ENCODE data around the gene EEFSEC.

The EEFSEC gene

DNA sequence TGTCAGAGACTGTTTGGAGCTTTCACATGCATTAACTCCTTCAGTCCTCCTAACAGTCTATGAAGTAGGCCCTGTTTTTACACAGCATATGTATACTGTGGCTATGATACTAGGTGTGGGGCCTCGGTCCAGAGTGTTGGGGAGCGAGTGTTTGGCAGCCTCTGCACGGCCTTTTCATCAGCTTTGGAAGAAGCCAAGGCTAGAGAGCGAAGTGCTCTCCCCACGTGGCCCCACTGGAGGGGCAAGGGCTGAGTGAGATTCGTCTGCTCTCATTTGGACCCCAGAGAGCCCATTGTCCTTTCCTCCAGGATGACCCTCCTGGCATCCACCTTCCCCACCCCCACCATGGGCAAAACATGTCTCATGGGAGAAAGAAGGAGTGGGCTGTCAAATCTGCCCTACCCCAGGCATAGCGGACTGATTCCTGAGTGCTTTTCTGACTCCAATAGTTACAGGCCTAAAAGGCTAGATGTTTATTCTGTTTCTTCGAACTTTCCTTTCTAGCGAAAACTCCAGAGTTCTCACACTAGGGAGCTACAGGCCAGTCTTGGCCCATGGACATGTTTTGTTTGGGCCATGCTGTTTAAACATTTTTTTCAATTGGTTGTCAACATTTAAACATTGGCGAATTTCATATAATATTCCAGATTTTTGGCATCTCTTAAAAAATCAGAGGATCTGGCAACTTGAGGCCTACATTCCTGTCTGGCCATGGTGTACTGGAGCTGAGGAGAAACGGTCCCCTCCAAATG lies 76.0 kb downstream of the EEFSEC start:
- no peak overlapping the region for H4K8ac ChIP-seq (ENCODE audit: low read depth, low read length)
- no peak overlapping the region for H3K4ac ChIP-seq (ENCODE audit: low read depth, low read length)
- no peak overlapping the region for H3K9ac ChIP-seq (ENCODE audit: low read length)
- DNase-seq = no peak
- no peak overlapping the region for H3K4me3 ChIP-seq (ENCODE audit: low read length)
- H3K36me3 ChIP-seq (ENCODE audit: control insufficient read depth, insufficient read depth, low read length) = no peaks in the 10 kb centered on the region
- H4K5ac ChIP-seq (ENCODE audit: low read length) = no peak overlapping the region
- H3K27ac ChIP-seq (ENCODE audit: low read depth, low read length) = no peak overlapping the region
- peaks cover 2% of the 10 kb centered on the region for H3K4me1 ChIP-seq (ENCODE audit: control insufficient read depth, low read depth, low read length)
- H2BK120ac ChIP-seq (ENCODE audit: low read depth, low read length) = no peak overlapping the region
- no peak overlapping the region for H2AK5ac ChIP-seq (ENCODE audit: low read length)
- H3K27me3 ChIP-seq (ENCODE audit: insufficient read depth, low read length, poor library complexity) = no peaks in the 10 kb centered on the region
- H3K23ac ChIP-seq (ENCODE audit: low read length) = no peak overlapping the region
- H3K79me2 ChIP-seq (ENCODE audit: control insufficient read depth, insufficient read depth, low read length) = no peaks in the 10 kb centered on the region
- H3K56ac ChIP-seq (ENCODE audit: low read length) = no peak overlapping the region
- H2BK15ac ChIP-seq (replicated peaks; ENCODE audit: low read depth) = no peak overlapping the region
- H2BK5ac ChIP-seq (ENCODE audit: low read length) = no peak overlapping the region
- H3K18ac ChIP-seq (ENCODE audit: low read length) = no peak overlapping the region
- no peaks in the 10 kb centered on the region for H3K79me1 ChIP-seq (ENCODE audit: low read length)
- no CpG with 5 or more reads among the region's 11 CpGs for WGBS (ENCODE audit: extremely low coverage, insufficient coverage, low lambda C conversion rate)
- H3K4me2 ChIP-seq (ENCODE audit: low read length) = no peak overlapping the region

DNA sequence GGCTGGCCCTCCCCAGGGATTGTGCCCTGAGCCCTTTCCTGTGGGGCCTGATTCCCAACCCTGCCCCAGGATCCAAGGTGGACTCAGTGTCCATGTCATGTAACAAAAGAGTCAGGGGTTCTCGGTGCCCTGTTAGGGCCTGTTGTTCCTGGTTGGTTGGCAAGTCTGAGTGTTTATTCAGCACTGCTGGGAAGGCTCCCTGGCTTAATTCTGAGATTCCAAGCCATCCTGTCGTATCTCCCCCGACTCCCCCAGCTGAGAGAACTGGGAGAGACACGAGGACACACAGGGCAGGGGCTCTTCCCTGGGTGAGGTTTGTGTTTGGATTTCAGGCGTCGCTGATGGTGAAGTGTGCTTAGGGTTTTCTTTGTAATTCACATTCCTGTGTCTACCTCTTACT lies 78.3 kb downstream of the EEFSEC start:
- no CpG with 5 or more reads among the region's 6 CpGs for WGBS (ENCODE audit: extremely low coverage, insufficient coverage, low lambda C conversion rate)
- no peaks in the 10 kb centered on the region for H3K27me3 ChIP-seq (ENCODE audit: insufficient read depth, low read length, poor library complexity)
- no peak overlapping the region for H3K4me2 ChIP-seq (ENCODE audit: low read length)
- H3K18ac ChIP-seq (ENCODE audit: low read length) = no peak overlapping the region
- H3K36me3 ChIP-seq (ENCODE audit: control insufficient read depth, insufficient read depth, low read length) = no peaks in the 10 kb centered on the region
- H3K9ac ChIP-seq (ENCODE audit: low read length) = no peak overlapping the region
- no peak overlapping the region for H2BK5ac ChIP-seq (ENCODE audit: low read length)
- no peak overlapping the region for H2BK120ac ChIP-seq (ENCODE audit: low read depth, low read length)
- H4K8ac ChIP-seq (ENCODE audit: low read depth, low read length) = no peak overlapping the region
- H2BK15ac ChIP-seq (replicated peaks; ENCODE audit: low read depth) = no peak overlapping the region
- no peak overlapping the region for H3K4me3 ChIP-seq (ENCODE audit: low read length)
- H3K4ac ChIP-seq (ENCODE audit: low read depth, low read length) = no peak overlapping the region
- H3K23ac ChIP-seq (ENCODE audit: low read length) = no peak overlapping the region
- H4K5ac ChIP-seq (ENCODE audit: low read length) = no peak overlapping the region
- no peak for DNase-seq
- H3K56ac ChIP-seq (ENCODE audit: low read length) = no peak overlapping the region
- no peaks in the 10 kb centered on the region for H3K79me1 ChIP-seq (ENCODE audit: low read length)
- no peaks in the 10 kb centered on the region for H3K79me2 ChIP-seq (ENCODE audit: control insufficient read depth, insufficient read depth, low read length)
- peaks cover 2% of the 10 kb centered on the region for H3K4me1 ChIP-seq (ENCODE audit: control insufficient read depth, low read depth, low read length)
- H3K27ac ChIP-seq (ENCODE audit: low read depth, low read length) = no peak overlapping the region
- no peak overlapping the region for H2AK5ac ChIP-seq (ENCODE audit: low read length)

DNA sequence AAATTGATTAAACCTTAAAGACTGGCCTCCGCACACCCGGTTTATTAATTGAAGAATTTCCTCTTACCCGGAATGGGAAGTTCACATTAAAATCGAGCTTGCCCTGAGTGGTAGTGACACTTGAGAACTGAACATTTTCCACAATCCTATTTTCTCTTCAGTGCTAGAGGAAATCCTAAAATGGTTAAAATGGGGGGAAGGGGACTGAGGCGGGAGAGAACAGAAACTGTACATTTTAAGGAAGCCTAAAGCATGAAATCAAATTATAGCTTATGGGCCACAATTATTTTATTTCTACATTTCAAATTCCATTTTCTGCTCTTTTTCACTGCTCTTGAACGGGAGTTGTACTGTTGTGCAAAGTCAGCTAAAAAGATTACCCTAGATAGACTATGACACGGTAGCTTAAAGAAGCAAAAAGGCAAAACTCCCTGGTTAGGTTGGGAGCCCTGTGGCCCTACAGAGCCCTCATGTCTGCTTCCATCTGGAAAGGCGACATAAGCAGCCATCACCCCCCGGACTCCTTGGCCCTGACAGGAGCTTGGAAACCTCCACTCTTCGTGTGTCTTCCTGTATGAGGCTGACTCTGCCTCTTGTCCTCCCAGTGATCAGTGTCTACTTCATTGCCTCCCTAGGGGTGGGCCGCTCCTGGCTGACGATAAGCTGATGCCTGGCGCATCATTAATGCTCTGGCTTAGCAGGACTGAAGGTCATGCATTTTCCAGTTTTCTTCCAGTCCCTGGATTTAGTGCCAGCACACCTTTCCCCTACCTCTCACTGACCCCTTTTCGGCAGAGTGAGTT lies 79.3 kb downstream of the EEFSEC start:
- H2AK5ac ChIP-seq (ENCODE audit: low read length) = no peak overlapping the region
- no peak for DNase-seq
- H3K23ac ChIP-seq (ENCODE audit: low read length) = no peak overlapping the region
- no peaks in the 10 kb centered on the region for H3K36me3 ChIP-seq (ENCODE audit: control insufficient read depth, insufficient read depth, low read length)
- H4K8ac ChIP-seq (ENCODE audit: low read depth, low read length) = no peak overlapping the region
- no peak overlapping the region for H3K9ac ChIP-seq (ENCODE audit: low read length)
- no peak overlapping the region for H3K4ac ChIP-seq (ENCODE audit: low read depth, low read length)
- H3K4me1 ChIP-seq (ENCODE audit: control insufficient read depth, low read depth, low read length) = peaks cover 2% of the 10 kb centered on the region
- no peaks in the 10 kb centered on the region for H3K79me2 ChIP-seq (ENCODE audit: control insufficient read depth, insufficient read depth, low read length)
- H3K4me3 ChIP-seq (ENCODE audit: low read length) = no peak overlapping the region
- no peak overlapping the region for H3K4me2 ChIP-seq (ENCODE audit: low read length)
- H2BK5ac ChIP-seq (ENCODE audit: low read length) = no peak overlapping the region
- no peak overlapping the region for H3K18ac ChIP-seq (ENCODE audit: low read length)
- H3K79me1 ChIP-seq (ENCODE audit: low read length) = no peaks in the 10 kb centered on the region
- no peak overlapping the region for H2BK120ac ChIP-seq (ENCODE audit: low read depth, low read length)
- no peak overlapping the region for H2BK15ac ChIP-seq (replicated peaks; ENCODE audit: low read depth)
- no peak overlapping the region for H3K56ac ChIP-seq (ENCODE audit: low read length)
- no peak overlapping the region for H3K27ac ChIP-seq (ENCODE audit: low read depth, low read length)
- WGBS (ENCODE audit: extremely low coverage, insufficient coverage, low lambda C conversion rate) = no CpG with 5 or more reads among the region's 14 CpGs
- H4K5ac ChIP-seq (ENCODE audit: low read length) = no peak overlapping the region
- H3K27me3 ChIP-seq (ENCODE audit: insufficient read depth, low read length, poor library complexity) = no peaks in the 10 kb centered on the region

DNA sequence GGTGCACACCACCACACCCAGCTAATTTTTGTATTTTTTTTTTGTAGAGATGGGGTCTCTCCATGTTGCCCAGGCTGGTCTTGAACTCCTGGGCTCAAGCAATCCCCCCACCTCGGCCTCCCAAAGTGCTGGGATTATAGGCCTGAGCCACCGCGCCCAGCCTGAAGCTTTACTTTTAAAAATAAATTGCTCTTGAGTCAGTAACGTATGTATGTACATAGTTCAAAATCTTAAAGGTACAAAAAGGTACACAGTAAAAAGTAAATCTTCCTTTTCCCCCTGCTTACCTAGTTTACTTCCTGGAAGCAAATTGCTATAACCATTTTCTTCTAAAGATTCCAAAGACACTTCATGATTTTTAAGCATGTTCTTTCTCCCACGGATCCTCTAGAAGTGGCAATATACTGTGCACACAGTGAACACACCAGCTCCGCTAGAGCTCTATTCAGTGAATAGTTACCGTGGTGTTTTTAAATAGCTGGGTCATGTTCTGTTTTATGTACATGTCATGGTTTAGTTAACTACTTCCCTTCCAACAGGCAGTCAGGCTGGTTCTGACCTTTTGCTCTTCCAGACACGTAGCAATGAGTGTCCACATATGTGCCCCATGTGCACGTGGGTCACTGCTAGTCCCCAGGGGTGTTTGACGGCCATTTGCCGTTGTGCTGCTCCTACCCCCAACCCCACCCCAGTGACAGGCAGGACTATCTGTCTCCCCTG lies 82.1 kb downstream of the EEFSEC start:
- Histone ChIP-seq H3K4me2 (ENCODE audit: low read length) (no peak overlapping the region), H3K79me2 (ENCODE audit: control insufficient read depth, insufficient read depth, low read length) (no peaks in the 10 kb centered on the region), H2BK120ac (ENCODE audit: low read depth, low read length) (no peak overlapping the region), H4K8ac (ENCODE audit: low read depth, low read length) (no peak overlapping the region), H3K18ac (ENCODE audit: low read length) (no peak overlapping the region), H3K4me1 (ENCODE audit: control insufficient read depth, low read depth, low read length) (peaks cover 2% of the 10 kb centered on the region), H3K56ac (ENCODE audit: low read length) (no peak overlapping the region), H3K27me3 (ENCODE audit: insufficient read depth, low read length, poor library complexity) (no peaks in the 10 kb centered on the region), H2BK15ac (replicated peaks; ENCODE audit: low read depth) (no peak overlapping the region), H3K79me1 (ENCODE audit: low read length) (no peaks in the 10 kb centered on the region), H3K23ac (ENCODE audit: low read length) (no peak overlapping the region), H3K36me3 (ENCODE audit: control insufficient read depth, insufficient read depth, low read length) (no peaks in the 10 kb centered on the region), H3K4me3 (ENCODE audit: low read length) (no peak overlapping the region), H2AK5ac (ENCODE audit: low read length) (no peak overlapping the region), H3K27ac (ENCODE audit: low read depth, low read length) (no peak overlapping the region), H3K9ac (ENCODE audit: low read length) (no peak overlapping the region), H4K5ac (ENCODE audit: low read length) (no peak overlapping the region), H2BK5ac (ENCODE audit: low read length) (no peak overlapping the region), H3K4ac (ENCODE audit: low read depth, low read length) (no peak overlapping the region)
- no peak for DNase-seq
- WGBS (ENCODE audit: extremely low coverage, insufficient coverage, low lambda C conversion rate) = no CpG with 5 or more reads among the region's 11 CpGs

DNA sequence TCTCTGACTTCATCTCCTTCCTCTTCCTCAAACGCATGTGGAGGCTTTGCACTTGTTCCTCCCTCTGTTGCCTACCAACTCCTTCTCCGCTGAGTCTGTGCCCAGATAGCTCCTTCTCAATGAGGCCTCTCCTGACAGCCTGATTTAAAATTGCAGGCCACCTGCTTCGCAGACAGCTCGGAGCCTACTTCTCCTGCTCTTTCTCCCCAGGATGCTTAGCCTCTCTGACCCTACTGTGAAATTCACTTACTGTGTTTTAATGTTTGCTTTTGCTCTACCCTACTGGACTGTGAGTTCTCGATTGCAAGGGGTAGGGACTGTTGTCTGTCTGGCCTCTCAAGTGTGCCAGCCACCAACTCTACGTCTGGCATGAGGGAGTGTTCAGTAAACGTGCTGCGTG lies 83.4 kb downstream of the EEFSEC start:
- Histone ChIP-seq H3K27ac (ENCODE audit: low read depth, low read length) (no peak overlapping the region), H3K4me2 (ENCODE audit: low read length) (no peak overlapping the region), H3K23ac (ENCODE audit: low read length) (no peak overlapping the region), H3K56ac (ENCODE audit: low read length) (no peak overlapping the region), H4K5ac (ENCODE audit: low read length) (no peak overlapping the region), H2BK5ac (ENCODE audit: low read length) (no peak overlapping the region), H3K27me3 (ENCODE audit: insufficient read depth, low read length, poor library complexity) (no peaks in the 10 kb centered on the region), H2BK120ac (ENCODE audit: low read depth, low read length) (no peak overlapping the region), H3K79me1 (ENCODE audit: low read length) (no peaks in the 10 kb centered on the region), H3K36me3 (ENCODE audit: control insufficient read depth, insufficient read depth, low read length) (no peaks in the 10 kb centered on the region), H3K4me1 (ENCODE audit: control insufficient read depth, low read depth, low read length) (peaks cover under 1% of the 10 kb centered on the region), H3K79me2 (ENCODE audit: control insufficient read depth, insufficient read depth, low read length) (no peaks in the 10 kb centered on the region), H3K9ac (ENCODE audit: low read length) (no peak overlapping the region), H3K4me3 (ENCODE audit: low read length) (no peak overlapping the region), H4K8ac (ENCODE audit: low read depth, low read length) (no peak overlapping the region), H2AK5ac (ENCODE audit: low read length) (no peak overlapping the region), H2BK15ac (replicated peaks; ENCODE audit: low read depth) (no peak overlapping the region), H3K18ac (ENCODE audit: low read length) (no peak overlapping the region), H3K4ac (ENCODE audit: low read depth, low read length) (no peak overlapping the region)
- no peak for DNase-seq
- WGBS (ENCODE audit: extremely low coverage, insufficient coverage, low lambda C conversion rate) = no CpG with 5 or more reads among the region's 8 CpGs

Measured in mesendoderm (in vitro differentiated cells).